ENCODE data around the gene KITLG.

- no peak for TF ChIP-seq TCF12 (IDR thresholded peaks at IDR 0.05; ENCODE audit: low read depth)
- no peak for TF ChIP-seq MAX (IDR thresholded peaks at IDR 0.05)
- TF ChIP-seq REST (IDR thresholded peaks at IDR 0.05; ENCODE audit: low read depth) = no peak
- no peak for TF ChIP-seq CREB1 (IDR thresholded peaks at IDR 0.05; ENCODE audit: low read depth)
- no peak for TF ChIP-seq RAD21 (IDR thresholded peaks at IDR 0.05; ENCODE audit: low read depth)
- TF ChIP-seq USF1 (IDR thresholded peaks at IDR 0.05) = no peak
- no peak for TF ChIP-seq YY1 (IDR thresholded peaks at IDR 0.05; ENCODE audit: low read depth)
- TF ChIP-seq EGR1 (IDR thresholded peaks at IDR 0.05) = no peak
Observed at GRCh38 chr12:88530868-88531267, 49.4 kb downstream of the KITLG start.

All from Ishikawa (cell line).